Activated gamma-delta T cell (primary cell): ENCODE results near the gene VMP1.
"Not testable (repeated sequence)": the region's sequence is repeated elsewhere in the genome, so short reads cannot be mapped to it uniquely, and the experiment has no call there.

Source experiments
- DNase-seq: peaks from one replicate; lab custom pipeline; 2025; lab: John Stamatoyannopoulos, UW

The VMP1 gene

GRCh38 chr17:59779521-59779920 is 72.1 kb downstream of the VMP1 start:
- no peak for DNase-seq

- not testable (repeated sequence) for DNase-seq
These were observed 73.1 kb downstream of the VMP1 start for GRCh38 chr17:59780548-59780947.

GRCh38 chr17:59783221-59784047 is 76.0 kb downstream of the VMP1 start:
- DNase-seq = no peak

GRCh38 chr17:59785091-59785799 is 77.8 kb downstream of the VMP1 start:
- no peak for DNase-seq

GRCh38 chr17:59786213-59786535 is 78.7 kb downstream of the VMP1 start:
- DNase-seq = no peak

- DNase-seq = no peak
These were observed 79.3 kb downstream of the VMP1 start for GRCh38 chr17:59786536-59787319.

- not testable (repeated sequence) for DNase-seq
These were observed 82.4 kb downstream of the VMP1 start for GRCh38 chr17:59789849-59790248.

- DNase-seq = not testable (repeated sequence)
These were observed 83.0 kb downstream of the VMP1 start for GRCh38 chr17:59790418-59790817.

- DNase-seq = no peak
These were observed 83.5 kb downstream of the VMP1 start for GRCh38 chr17:59790910-59791309.

- no peak for DNase-seq
These were observed 84.4 kb downstream of the VMP1 start for GRCh38 chr17:59791603-59792457.

- not testable (repeated sequence) for DNase-seq
These were observed 85.0 kb downstream of the VMP1 start for GRCh38 chr17:59792458-59792823.

GRCh38 chr17:59793205-59793604 is 85.8 kb downstream of the VMP1 start:
- DNase-seq = no peak

- DNase-seq = no peak
These were observed 88.7 kb downstream of the VMP1 start for GRCh38 chr17:59796138-59796537.

GRCh38 chr17:59796785-59797205 is 89.3 kb downstream of the VMP1 start:
- no peak for DNase-seq

GRCh38 chr17:59798111-59798510 is 90.7 kb downstream of the VMP1 start:
- DNase-seq = no peak

- DNase-seq = no peak
These were observed 93.1 kb downstream of the VMP1 start for GRCh38 chr17:59800530-59800942.

GRCh38 chr17:59802160-59802559 is 94.7 kb downstream of the VMP1 start:
- DNase-seq = no peak

- no peak for DNase-seq
These were observed 97.5 kb downstream of the VMP1 start for GRCh38 chr17:59804901-59805465.

GRCh38 chr17:59806322-59806721 is 98.9 kb downstream of the VMP1 start:
- not testable (repeated sequence) for DNase-seq

- no peak for DNase-seq
These were observed 100.5 kb downstream of the VMP1 start for GRCh38 chr17:59807892-59808509.

GRCh38 chr17:59810894-59811153 is 103.4 kb downstream of the VMP1 start:
- DNase-seq = no peak
